ENCODE measurements around the gene EPS8.
A peak's percentile ranks its signal among the peaks of the same experiment; 100 is the strongest.

Gene EPS8

DNA sequence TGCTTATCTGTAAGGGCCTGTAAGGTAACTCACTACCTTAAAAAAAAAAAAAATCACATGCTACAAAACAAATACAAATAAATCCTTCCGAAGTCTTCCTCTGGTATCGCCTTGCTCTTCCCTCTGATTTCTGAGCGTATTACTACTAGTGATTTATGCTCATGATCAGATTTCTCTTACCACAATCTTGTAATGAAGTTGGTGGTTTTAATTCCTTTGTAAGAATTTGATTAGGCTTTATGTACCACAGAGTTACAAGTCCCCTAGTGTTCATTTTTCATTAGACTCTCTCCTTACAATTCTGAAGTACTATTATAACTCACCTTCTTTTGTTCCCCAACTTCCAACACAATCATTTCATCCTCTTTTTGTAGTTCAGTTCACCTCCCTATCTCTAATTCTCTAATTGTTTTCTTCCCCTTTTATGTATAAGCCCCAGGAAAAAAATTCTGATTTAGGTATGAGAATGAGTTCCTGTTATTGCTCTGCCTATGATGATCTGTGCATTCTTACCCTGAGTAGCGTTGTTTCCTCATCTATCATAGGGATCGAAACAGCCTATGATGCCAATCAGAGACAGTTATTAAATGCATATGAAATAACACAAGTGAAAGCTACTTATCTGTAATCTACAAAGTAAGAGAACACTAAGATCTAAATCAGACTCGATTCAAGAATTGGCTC, 81.5 kb downstream of the EPS8 start:
- Mint-ChIP-seq H3K27ac (no peak overlapping the region), H3K27me3 (no peaks in the 10 kb centered on the region), H3K4me3 (no peak overlapping the region), H3K4me1 (ENCODE audit: low read depth) (no peaks in the 10 kb centered on the region), H3K36me3 (ENCODE audit: low read depth) (no peaks in the 10 kb centered on the region), H3K9me3 (no peaks in the 10 kb centered on the region)

DNA sequence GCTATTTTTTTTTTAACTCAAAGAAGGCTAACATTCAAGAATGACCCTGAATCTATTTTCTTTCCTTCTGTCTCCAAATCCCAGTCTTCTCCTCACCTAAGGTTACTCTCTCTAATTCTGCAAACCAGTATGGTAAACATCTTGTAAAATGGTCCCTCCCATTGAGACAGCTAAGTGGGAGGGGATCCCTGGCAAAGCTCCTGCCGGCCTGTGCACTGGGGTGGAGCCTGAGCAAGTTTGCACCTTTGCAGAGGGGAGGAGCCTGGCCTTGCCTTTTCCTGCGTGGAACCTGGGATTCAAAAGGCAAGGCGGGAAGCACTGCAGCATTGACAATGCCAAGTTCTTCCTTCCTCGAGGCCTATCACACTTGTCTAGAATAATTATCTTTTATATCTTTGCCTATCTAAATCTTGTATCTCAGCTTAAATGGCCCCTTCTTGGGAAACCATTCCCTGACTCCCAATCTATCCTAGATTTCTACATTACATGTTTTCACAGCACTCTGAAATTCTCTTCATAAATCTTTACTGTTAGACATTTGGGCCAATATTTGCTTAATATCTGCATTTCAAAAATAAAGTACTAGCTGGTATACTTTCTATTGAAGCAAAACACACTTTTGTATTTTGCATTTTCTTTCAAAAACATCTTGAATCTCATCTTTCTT, 83.0 kb downstream of the EPS8 start:
- Mint-ChIP-seq H3K27me3 (no peaks in the 10 kb centered on the region), H3K36me3 (ENCODE audit: low read depth) (no peaks in the 10 kb centered on the region), H3K4me1 (ENCODE audit: low read depth) (peaks cover 12% of the 10 kb centered on the region), H3K4me3 (no peak overlapping the region), H3K9me3 (no peaks in the 10 kb centered on the region), H3K27ac (no peak overlapping the region)

DNA sequence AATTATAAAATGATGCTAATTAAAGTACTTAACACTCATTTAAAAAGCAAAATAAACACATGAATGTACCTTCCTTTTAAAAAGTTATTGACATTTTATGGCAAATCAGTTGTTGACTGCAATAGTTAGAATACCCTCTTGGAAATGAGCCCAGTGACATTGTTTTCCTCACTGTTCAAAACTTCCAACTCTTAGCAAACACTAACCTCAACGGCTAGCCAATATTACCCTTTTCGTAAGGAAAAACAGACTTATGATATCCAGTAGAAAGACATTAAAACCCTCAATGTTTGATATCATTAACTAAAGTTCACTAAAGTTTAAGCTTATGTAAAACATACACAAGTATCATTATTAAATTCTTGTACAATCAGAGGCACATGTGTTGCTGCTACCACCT, 83.6 kb downstream of the EPS8 start:
- Mint-ChIP-seq H3K27me3 (no peaks in the 10 kb centered on the region), H3K4me1 (ENCODE audit: low read depth) (peaks cover 18% of the 10 kb centered on the region), H3K4me3 (no peak overlapping the region), H3K27ac (no peak overlapping the region), H3K9me3 (no peaks in the 10 kb centered on the region), H3K36me3 (ENCODE audit: low read depth) (no peaks in the 10 kb centered on the region)

DNA sequence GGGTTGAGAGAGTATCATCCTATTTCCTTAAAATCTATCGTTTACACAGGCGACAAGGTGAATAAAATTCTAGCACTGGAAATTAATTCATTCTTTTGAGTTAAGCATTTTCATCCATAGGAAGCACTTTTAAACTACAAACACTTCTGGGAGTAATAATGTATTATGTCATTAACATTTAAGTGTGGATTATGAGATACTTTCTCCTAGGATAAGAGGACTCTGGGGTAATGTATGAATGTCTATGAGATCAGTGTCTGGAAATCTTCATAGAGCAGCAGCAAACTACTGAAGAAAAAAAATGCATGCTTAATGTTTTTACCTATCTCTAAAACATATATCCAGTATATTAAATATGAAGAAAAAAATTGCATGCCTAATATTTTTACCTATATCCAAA, 86.9 kb downstream of the EPS8 start:
- Mint-ChIP-seq H3K9me3 (no peaks in the 10 kb centered on the region), H3K27me3 (no peaks in the 10 kb centered on the region), H3K27ac (no peak overlapping the region), H3K4me1 (ENCODE audit: low read depth) (peaks cover 39% of the 10 kb centered on the region), H3K36me3 (ENCODE audit: low read depth) (no peaks in the 10 kb centered on the region), H3K4me3 (no peak overlapping the region)

DNA sequence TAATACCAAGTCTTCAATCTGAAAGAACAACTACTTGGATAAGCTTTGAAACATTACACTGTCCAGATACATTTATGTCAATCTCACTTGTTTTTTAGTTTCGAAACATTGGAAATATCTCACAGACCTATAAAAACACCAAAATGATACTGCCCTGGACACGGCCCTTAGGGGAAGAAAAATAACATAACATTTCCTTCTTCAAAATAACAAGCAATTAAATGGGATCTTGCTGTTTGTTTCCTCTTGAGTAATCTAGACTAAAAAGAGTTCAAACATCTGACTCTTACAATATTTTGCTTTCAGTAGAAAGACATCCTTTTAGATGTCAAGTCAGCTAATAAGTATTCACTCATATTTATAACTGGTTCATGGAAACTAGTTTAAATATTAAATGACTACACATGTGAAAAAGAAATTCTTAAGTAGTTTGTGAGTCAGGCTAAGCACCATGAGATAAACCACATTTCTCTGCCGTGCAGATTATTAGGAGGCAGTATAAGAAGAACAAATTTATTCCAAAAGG, 87.5 kb downstream of the EPS8 start:
- H3K27ac Mint-ChIP-seq = no peak overlapping the region
- H3K4me3 Mint-ChIP-seq = no peak overlapping the region
- H3K4me1 Mint-ChIP-seq (ENCODE audit: low read depth) = peaks cover 39% of the 10 kb centered on the region
- no peaks in the 10 kb centered on the region for H3K9me3 Mint-ChIP-seq
- no peaks in the 10 kb centered on the region for H3K27me3 Mint-ChIP-seq
- no peaks in the 10 kb centered on the region for H3K36me3 Mint-ChIP-seq (ENCODE audit: low read depth)

DNA sequence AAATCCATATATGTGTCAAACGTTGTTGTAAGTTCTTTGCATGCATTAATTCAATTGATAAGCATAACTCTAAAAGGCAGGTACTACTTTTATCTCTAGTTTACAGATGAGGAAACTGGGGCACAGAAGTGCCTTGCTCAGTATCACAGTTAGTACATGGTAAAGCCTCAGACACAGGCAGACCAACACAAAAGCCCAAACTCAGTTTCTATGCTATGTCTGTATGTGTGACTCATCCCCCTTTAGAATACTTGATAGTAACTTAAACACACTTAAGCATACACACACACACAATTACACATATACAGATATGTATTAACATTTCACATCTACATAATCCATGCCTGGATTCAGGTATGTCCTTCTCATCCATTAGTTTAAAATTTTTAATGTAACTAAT, 88.0 kb downstream of the EPS8 start:
- Mint-ChIP-seq H3K9me3 (no peaks in the 10 kb centered on the region), H3K4me3 (no peak overlapping the region), H3K27ac (no peak overlapping the region), H3K4me1 (ENCODE audit: low read depth) (peaks cover 39% of the 10 kb centered on the region), H3K36me3 (ENCODE audit: low read depth) (no peaks in the 10 kb centered on the region), H3K27me3 (no peaks in the 10 kb centered on the region)

DNA sequence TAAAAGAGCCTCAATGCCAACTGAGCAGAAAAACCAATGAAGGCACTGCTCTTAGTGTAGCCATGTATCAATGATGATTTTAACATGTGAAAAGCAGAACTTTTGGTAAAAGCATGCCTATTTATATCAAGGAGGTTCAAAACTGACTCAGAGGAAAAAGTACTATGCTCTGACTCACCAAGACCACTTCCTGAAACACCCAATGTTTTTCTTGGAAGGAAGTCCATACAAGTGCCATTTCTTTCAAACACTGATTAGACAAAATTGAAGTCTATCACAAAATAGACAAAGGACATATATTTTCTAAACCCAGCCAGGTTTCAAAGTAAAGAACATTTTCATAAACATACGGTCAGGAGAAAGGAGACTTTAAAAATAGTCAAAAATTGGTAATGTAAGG, 88.6 kb downstream of the EPS8 start:
- peak overlapping the region; percentile 81 for H3K27ac Mint-ChIP-seq
- peak overlapping the region; percentile 7 for H3K4me3 Mint-ChIP-seq
- H3K9me3 Mint-ChIP-seq = no peaks in the 10 kb centered on the region
- peaks cover 39% of the 10 kb centered on the region for H3K4me1 Mint-ChIP-seq (ENCODE audit: low read depth)
- H3K36me3 Mint-ChIP-seq (ENCODE audit: low read depth) = no peaks in the 10 kb centered on the region
- no peaks in the 10 kb centered on the region for H3K27me3 Mint-ChIP-seq

DNA sequence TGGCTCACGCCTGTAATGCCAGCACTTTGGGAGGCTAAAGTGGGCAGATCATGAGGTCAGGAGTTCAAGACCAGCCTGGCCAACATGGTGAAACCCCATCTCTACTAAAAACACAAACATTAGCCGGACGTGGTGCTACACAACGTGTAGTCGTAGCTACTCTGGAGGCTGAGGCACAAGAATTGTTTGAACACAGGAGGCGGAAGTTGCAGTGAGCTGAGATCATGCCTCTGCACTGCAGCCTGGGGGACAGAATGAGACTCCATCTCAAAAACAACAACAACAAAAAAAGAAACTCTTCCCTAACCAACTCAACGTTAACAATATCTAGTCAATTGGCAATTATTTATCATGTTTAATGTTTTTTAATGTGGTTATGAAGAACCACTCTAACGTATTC, 89.3 kb downstream of the EPS8 start:
- Mint-ChIP-seq H3K27ac (peak overlapping the region; percentile 26), H3K4me3 (no peak overlapping the region), H3K27me3 (no peaks in the 10 kb centered on the region), H3K36me3 (ENCODE audit: low read depth) (no peaks in the 10 kb centered on the region), H3K9me3 (no peaks in the 10 kb centered on the region), H3K4me1 (ENCODE audit: low read depth) (peaks cover 39% of the 10 kb centered on the region)

DNA sequence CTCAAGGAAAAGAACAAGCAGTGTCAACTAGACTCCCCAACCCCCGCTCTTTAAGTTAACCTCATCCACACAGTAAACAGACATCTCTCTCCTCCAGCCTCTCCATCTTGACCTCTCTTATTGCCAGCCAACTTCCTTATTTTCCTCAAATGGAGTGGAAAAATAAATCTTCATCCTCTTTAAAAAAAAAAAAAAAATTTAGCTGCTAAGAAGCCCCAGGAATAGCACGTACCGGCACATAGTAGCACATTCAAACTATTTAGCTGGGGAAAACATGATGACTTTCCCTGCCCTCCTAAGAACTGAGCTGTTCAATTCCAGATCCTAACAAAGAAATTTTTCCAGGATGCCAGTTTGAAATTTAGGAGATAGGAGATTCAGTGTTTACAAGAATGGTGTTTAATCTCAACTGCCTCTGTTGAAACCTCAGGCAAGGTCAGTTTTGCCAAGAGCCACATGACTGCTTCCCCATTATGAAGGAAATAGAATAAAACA, 90.8 kb downstream of the EPS8 start:
- no peaks in the 10 kb centered on the region for H3K9me3 Mint-ChIP-seq
- H3K27me3 Mint-ChIP-seq = no peaks in the 10 kb centered on the region
- no peak overlapping the region for H3K27ac Mint-ChIP-seq
- H3K36me3 Mint-ChIP-seq (ENCODE audit: low read depth) = no peaks in the 10 kb centered on the region
- peaks cover 39% of the 10 kb centered on the region for H3K4me1 Mint-ChIP-seq (ENCODE audit: low read depth)
- H3K4me3 Mint-ChIP-seq = no peak overlapping the region

DNA sequence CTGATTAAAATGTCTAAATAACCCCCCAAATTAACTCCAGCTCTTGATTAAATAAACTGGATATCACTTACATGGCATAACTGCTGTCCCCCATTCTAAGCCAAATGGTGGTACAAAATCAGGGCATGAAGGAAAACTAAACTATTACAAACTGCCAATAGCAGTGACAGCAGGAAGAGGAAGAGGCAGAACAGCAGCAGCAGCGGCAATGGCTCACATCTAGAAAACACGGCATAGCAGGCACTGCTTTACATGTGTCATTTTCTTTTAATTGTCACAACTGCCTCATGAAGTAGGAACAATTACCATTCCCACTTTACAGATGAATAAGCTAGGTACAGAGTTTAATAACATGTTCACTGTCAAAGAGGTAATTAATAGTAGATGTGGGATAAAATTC, 92.0 kb downstream of the EPS8 start:
- Mint-ChIP-seq H3K4me3 (no peak overlapping the region), H3K9me3 (no peaks in the 10 kb centered on the region), H3K27me3 (no peaks in the 10 kb centered on the region), H3K4me1 (ENCODE audit: low read depth) (peaks cover 37% of the 10 kb centered on the region), H3K36me3 (ENCODE audit: low read depth) (no peaks in the 10 kb centered on the region), H3K27ac (no peak overlapping the region)

DNA sequence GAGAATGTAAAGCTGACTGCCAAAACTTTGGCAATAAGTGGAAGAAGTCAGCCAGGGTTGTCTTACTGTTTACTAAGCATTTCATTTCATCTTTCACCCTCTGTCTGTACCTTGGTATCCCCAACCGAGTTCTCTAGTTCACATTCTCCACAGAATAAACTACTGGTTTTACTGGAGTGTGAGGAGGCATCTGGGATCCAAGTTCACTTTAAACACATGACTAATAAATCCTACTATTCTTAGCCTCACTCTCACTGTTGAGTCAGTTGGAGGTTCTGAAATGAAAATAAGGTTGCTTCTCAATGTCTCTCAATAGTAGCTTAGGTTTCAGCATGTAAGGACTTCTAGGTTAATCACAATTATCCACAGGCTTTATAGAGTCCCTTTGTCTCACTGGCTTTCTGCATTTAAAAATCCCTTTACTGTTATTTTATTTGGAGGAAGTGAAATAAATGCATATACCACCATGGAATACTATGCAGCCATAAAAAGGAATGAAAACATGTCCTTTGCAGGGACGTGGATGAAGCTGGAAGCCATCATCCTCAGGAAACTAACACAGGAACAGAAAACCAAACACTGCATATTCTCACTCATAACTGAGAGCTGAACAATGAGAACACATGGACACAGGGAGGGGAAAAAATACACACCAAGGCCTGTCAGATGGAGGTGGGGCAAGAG, 95.8 kb downstream of the EPS8 start:
- Mint-ChIP-seq H3K27ac (no peak overlapping the region), H3K4me1 (ENCODE audit: low read depth) (no peaks in the 10 kb centered on the region), H3K4me3 (no peak overlapping the region), H3K36me3 (ENCODE audit: low read depth) (no peaks in the 10 kb centered on the region), H3K27me3 (no peaks in the 10 kb centered on the region), H3K9me3 (no peaks in the 10 kb centered on the region)

DNA sequence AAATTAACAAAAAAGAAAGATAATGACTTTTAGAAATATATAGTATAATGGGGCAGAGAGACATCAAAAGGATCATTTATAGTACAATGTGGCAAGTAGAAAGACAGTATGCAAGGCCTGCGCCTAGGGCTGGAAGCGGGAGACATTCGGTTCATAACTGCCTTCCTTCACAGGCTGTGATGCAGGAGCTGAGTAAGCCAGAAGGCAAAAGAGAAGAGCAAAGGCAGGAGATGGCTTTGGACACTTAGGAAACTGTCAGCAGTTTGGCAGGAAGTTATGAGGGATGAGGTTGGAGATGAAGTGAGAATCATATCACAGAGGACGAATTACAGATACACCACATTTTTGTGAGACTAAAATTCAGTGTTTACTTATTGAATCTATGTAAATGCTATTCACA, 97.8 kb downstream of the EPS8 start:
- Mint-ChIP-seq H3K27ac (no peak overlapping the region), H3K9me3 (peaks cover 3% of the 10 kb centered on the region), H3K27me3 (no peaks in the 10 kb centered on the region), H3K4me3 (no peak overlapping the region), H3K4me1 (ENCODE audit: low read depth) (no peaks in the 10 kb centered on the region), H3K36me3 (ENCODE audit: low read depth) (no peaks in the 10 kb centered on the region)

DNA sequence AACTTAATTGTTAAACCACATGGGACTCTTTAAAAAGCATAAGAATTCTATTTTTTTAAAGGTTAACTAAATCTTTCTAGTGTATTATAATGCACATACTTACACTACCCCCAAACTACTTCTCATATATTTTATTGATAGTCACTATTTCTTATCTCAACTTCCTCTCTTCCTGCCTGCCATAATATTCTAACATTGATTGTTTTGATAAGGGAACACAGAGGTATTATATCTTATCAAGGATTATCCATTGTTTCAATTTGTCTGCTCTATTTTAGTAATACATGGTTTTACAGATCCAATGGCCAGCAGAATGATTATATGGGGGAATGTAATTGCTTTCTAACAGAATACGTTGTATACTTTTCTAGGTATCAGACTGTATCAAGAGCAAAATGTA, 98.9 kb downstream of the EPS8 start:
- H3K4me1 Mint-ChIP-seq (ENCODE audit: low read depth) = no peaks in the 10 kb centered on the region
- H3K27ac Mint-ChIP-seq = no peak overlapping the region
- no peaks in the 10 kb centered on the region for H3K36me3 Mint-ChIP-seq (ENCODE audit: low read depth)

DNA sequence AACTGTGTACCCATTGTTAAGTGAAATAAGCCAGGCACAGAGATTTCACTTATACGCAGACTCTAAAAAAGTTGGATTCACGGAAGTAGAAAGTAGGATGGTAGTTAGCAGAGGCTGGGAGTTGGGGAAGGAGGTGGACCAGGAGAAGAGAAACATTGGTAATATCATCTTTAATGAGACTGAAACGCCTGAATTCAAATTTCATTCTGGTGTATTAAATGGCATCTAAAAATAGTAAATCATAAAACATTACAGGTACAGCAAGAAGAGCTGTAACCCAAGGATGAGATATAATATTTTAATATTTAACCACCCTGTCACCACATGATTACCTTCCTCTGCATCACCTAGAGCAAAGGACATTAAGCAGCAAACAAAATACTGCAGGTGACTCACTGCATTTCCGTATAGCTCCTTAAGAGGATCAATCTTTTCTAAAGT, 99.4 kb downstream of the EPS8 start:
- Mint-ChIP-seq H3K36me3 (ENCODE audit: low read depth) (no peaks in the 10 kb centered on the region), H3K27ac (no peak overlapping the region), H3K27me3 (peaks cover 6% of the 10 kb centered on the region), H3K4me3 (no peak overlapping the region), H3K4me1 (ENCODE audit: low read depth) (no peaks in the 10 kb centered on the region), H3K9me3 (peaks cover 3% of the 10 kb centered on the region)

More for the DNA sequence above, 98.9 kb downstream of the EPS8 start:
- Mint-ChIP-seq H3K27me3 (peaks cover under 1% of the 10 kb centered on the region), H3K4me3 (no peak overlapping the region), H3K9me3 (peaks cover 3% of the 10 kb centered on the region)
